22Rv1 (cell line): Measurements from ENCODE around the gene TAF11L9.
"Not testable (repeated sequence)": the region's sequence is repeated elsewhere in the genome, so short reads cannot be mapped to it uniquely, and the experiment has no call there.

Experiments used
- CTCF ChIP-seq: fragments of 450-650 bp; IDR thresholded peaks from 2 replicates; pipeline ENCODE4 v1.5.1; 2017; ENCODE audit warnings: mild to moderate bottlenecking
- ZFX ChIP-seq: fragments of 450-650 bp; IDR thresholded peaks from 2 replicates; pipeline ENCODE4 v1.6.1; 2017; ENCODE audit warnings: antibody characterized with exemption, borderline replicate concordance

GRCh38 chr5:17607461-17607860 lies 13.3 kb upstream of the TAF11L9 start:
- not testable (repeated sequence) for TF ChIP-seq CTCF, ZFX
